ENCODE measurements around the gene SORT1. TPM values are rescaled to one million over a fixed set of nuclear protein-coding genes. Genes with fewer than 3 reads are reported as not detected.
"Not testable (repeated sequence)": the region's sequence is repeated elsewhere in the genome, so short reads cannot be mapped to it uniquely, and the experiment has no call there.

The SORT1 gene
- total RNA-seq, 2 experiments from 2014 or later: 1.5 to 1.9 TPM

DNA sequence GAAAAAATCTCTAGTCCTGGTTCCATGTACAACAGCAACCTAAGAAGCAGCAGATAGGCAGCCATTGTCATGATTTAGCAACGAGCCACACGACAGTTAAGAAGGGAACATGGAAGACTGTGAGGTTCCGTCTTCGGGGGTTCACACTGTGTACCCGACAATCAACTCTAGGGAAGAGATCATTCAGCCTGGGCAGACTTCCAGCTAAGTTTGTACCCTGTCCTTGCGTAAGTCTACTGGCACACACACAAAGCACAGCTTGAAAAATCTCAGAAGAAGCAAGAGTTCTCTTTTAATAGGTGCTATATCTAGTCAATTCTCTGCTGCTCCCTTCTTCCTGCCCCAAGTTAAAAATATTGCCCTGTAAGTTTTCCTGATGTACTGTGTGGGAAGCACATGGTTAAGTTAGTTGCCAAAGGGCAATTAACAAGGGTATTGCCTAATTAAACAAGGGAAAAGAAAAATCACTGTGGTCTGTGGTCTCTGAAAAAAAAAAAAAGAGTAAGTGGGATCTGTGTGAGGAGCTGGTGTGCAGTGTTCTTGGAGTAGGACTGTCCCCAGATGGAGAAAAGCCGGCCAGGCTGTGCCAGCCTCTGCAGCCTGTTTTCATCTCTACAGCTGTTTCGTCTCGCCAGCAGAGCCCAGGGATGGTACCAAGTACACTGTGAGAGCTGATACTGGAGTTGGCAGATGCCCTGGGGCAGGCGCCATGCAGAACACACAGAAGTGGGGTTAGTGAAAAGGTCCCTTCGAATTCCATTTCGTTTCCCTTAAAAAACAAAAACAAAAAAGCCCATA, 84.5 kb downstream of the SORT1 start:
- Mint-ChIP-seq H3K36me3 (ENCODE audit: low read depth) (no peaks in the 10 kb centered on the region), H3K4me1 (no peaks in the 10 kb centered on the region), H3K27me3 (peaks cover 5% of the 10 kb centered on the region), H3K4me3 (no peak overlapping the region), H3K9me3 (no peaks in the 10 kb centered on the region), H3K27ac (no peak overlapping the region)
- ChIA-PET CTCF (no interaction called here), POLR2A (no interaction called here)
- DNase-seq: no peak

DNA sequence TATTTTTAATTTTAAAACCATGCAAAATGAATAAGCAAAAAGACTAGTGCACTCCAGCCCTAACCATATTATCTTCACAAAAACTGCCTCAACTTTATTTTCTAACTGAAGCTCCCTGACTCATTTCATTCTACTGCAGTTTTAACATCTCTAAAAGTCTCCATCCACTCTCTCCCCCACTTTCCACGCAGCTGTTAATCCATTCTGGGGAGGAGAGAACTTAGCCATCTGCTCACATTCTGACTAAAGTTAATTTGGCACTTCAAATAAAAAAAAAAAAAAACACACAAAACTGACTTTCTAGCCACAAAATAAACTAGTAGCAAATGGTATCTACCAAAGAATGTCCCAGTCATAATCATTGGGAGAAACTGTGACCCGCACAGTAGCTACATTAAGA, 85.5 kb downstream of the SORT1 start:
- Mint-ChIP-seq H3K27me3 (peaks cover 5% of the 10 kb centered on the region), H3K27ac (no peak overlapping the region), H3K4me1 (no peaks in the 10 kb centered on the region), H3K36me3 (ENCODE audit: low read depth) (no peaks in the 10 kb centered on the region), H3K4me3 (no peak overlapping the region), H3K9me3 (no peaks in the 10 kb centered on the region)
- CTCF ChIA-PET: interaction anchor here (0.7 kb wide), 1 partner anchor 35 kb away, joined by 3 read pairs; no protein-coding TSS in a partner anchor
- DNase-seq: no peak
- POLR2A ChIA-PET: interaction anchor here (0.7 kb wide), 1 partner anchor 77 kb away, joined by 3 read pairs; no protein-coding TSS in a partner anchor

DNA sequence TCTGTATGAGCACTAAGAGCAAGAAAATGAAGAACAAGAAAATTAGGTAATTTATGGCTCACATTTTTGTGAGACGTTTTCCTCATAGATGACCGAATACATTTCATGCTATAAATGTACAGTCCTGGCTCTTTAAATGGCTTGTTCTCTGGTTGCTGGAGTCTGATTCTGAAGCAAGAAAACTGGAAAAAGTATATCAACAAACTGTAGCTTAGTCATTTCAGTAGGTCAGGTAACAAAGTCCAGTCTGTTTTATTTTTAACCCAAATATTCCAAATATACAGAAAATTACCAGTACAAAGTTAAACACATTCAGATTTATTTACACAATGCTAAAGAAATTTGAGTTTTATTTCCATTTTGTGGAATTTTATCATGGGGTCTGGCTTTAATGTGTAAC, 88.4 kb downstream of the SORT1 start:
- Mint-ChIP-seq H3K27me3 (peaks cover 5% of the 10 kb centered on the region), H3K36me3 (ENCODE audit: low read depth) (no peaks in the 10 kb centered on the region), H3K4me1 (no peaks in the 10 kb centered on the region), H3K4me3 (no peak overlapping the region), H3K9me3 (no peaks in the 10 kb centered on the region), H3K27ac (no peak overlapping the region)
- CTCF ChIA-PET: no interaction called here
- POLR2A ChIA-PET: no interaction called here
- DNase-seq: no peak

DNA sequence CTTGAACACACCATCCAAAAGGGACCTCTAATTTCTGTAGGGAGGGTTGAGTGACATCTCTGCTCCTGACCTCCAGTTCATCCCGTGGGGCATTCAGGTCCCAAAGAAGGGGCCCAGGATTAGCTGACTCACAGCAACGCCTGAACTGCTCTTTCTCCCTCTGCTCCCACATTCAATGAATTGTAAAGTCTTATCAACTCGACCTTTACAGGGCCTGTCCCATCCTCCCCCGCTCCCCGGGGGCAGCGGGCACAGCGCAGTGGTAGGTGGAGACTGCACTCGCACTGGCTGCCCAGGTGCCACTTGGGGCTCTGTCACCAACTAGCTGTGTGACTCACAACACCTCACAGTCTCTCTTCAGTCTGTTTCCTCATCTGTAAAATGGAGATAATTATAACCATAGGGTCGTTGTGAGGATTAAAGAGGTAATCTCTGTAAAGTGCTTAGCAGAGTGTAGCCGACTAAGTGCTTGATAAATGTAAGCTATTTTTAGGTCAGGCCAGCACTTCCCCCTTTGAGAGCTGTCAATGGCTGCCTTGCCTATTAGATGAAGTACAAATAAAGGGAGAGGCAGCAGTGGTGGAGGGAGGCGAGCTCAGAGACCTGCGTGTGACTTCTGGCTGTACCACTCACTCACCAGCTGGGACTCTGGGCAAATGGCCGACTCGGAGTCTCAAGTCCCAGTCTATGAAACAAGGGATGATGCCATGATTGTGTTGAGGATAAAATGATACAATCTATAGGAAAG, 90.3 kb downstream of the SORT1 start:
- no peak for DNase-seq
- POLR2A ChIA-PET: no interaction called here
- Mint-ChIP-seq H3K9me3 (no peaks in the 10 kb centered on the region), H3K36me3 (ENCODE audit: low read depth) (no peaks in the 10 kb centered on the region), H3K27ac (no peak overlapping the region), H3K27me3 (peaks cover 3% of the 10 kb centered on the region), H3K4me3 (no peak overlapping the region), H3K4me1 (no peaks in the 10 kb centered on the region)
- CTCF ChIA-PET: interaction anchor here (0.8 to 2.6 kb wide), 4 partner anchors 8 to 18 kb away, joined by 3 to 10 read pairs (median 3); no protein-coding TSS in a partner anchor

DNA sequence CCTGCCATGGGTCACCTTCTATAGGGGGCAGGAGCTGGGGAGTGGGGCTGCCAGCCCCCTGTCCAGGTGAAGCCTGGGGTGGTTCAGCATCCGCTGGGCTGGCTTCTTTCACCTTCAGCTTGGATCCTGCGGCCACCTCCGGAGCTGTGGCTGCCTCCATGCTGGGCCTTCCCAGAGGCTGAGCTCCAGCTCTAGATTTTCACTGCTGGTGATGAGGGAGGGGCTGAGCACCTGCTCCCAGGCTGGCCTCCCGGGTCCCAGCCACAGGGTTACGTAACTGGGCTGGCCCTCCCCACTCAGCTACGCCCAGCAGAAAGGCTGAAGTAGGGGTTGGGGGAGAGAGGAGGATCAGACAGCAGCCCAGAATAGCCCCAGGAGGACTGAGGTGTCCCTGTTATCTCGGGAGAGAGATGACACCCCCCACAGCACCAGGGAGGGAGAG, 90.9 kb downstream of the SORT1 start, which contains the start of gene MYBPHL:
TSS of gene MYBPHL (minus strand) at position 180 of the 442 bp plus-strand sequence. CDS start at position 160, 20 bp downstream.
- H3K36me3 Mint-ChIP-seq (ENCODE audit: low read depth): no peaks in the 10 kb centered on the region
- H3K9me3 Mint-ChIP-seq: no peaks in the 10 kb centered on the region
- POLR2A ChIA-PET: no interaction called here
- H3K4me1 Mint-ChIP-seq: no peaks in the 10 kb centered on the region
- H3K27me3 Mint-ChIP-seq: peaks cover 3% of the 10 kb centered on the region
- no peak within 1 kb of the TSS for H3K27ac Mint-ChIP-seq
- CTCF ChIA-PET: interaction anchor here (1.4 to 2.6 kb wide), 2 partner anchors 9 to 19 kb away, joined by 3 to 10 read pairs; no protein-coding TSS in a partner anchor
- H3K4me3 Mint-ChIP-seq: no peak within 1 kb of the TSS
- no peak for DNase-seq

DNA sequence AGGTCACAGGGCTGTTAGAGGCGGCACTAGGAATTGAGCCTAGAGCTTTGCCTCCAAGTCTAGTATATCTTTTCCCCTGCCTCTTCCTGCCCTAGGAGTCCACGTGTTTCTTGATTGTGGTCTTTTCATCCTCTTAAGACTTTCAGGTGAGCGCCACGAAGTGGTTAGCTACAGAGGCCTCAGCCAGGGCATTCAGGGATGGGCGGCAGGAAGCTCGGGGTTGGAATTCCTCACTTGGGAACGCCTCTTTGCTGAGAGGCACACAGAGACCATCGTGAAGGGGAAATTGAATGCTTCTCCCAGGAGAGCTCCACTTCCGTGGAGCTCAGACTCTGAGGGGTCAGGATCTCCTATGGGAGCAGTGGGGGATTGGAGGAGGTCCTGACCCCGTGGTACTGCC, 91.7 kb downstream of the SORT1 start:
- H3K4me3 Mint-ChIP-seq; DNase-seq; H3K27ac Mint-ChIP-seq; POLR2A ChIA-PET; H3K36me3 Mint-ChIP-seq (ENCODE audit: low read depth); H3K4me1 Mint-ChIP-seq; H3K9me3 Mint-ChIP-seq; H3K27me3 Mint-ChIP-seq: not testable (repeated sequence)
- CTCF ChIA-PET: interaction anchor here (0.6 to 2.6 kb wide), 4 partner anchors 9 to 275 kb away, joined by 3 to 10 read pairs (median 4); no protein-coding TSS in a partner anchor

DNA sequence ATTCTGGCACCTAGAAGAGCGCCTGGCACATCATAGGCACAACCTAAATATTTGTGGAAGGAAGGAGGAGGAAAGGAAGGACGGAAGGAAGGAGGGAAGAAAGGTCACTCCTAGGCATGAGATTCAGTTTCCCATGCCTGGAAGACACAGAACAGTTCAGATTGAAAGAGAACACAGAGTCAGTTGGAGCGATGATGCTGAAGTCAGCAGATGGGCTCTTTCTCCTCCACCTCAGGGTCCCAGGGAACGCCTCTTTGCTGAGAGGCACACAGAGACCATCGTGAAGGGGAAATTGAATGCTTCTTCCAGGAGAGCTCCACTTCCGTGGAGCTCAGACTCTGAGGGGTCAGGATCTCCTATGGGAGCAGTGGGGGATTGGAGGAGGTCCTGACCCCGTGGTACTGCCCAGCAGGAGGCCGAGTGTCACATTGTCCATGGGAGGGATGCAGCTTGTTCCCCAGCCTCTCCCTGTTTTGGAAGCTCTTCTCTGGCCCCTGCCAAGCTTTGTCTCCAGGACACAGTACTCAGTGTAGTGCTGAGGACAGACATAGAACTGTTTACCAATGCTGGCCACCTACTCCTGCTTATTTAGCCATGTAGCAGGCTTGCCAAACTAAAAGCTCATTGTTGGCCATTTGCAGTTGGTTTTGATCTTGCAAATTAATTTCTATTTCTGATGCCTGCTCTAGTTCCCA, 93.3 kb downstream of the SORT1 start:
- no peak for DNase-seq
- ChIA-PET POLR2A (interaction anchor here (0.6 kb wide), 1 partner anchor 10 kb away, joined by 6 read pairs; no protein-coding TSS in a partner anchor), CTCF (interaction anchor here (0.7 to 1.6 kb wide), 4 partner anchors 14 to 228 kb away, joined by 3 to 5 read pairs (median 4); partner anchors contain the start of gene PSRC1)
- no peaks in the 10 kb centered on the region for H3K4me1 Mint-ChIP-seq
- H3K36me3 Mint-ChIP-seq (ENCODE audit: low read depth): no peaks in the 10 kb centered on the region
- H3K27me3 Mint-ChIP-seq: no peaks in the 10 kb centered on the region
- H3K9me3 Mint-ChIP-seq: no peaks in the 10 kb centered on the region
- no peak overlapping the region for H3K27ac Mint-ChIP-seq
- H3K4me3 Mint-ChIP-seq: no peak overlapping the region

DNA sequence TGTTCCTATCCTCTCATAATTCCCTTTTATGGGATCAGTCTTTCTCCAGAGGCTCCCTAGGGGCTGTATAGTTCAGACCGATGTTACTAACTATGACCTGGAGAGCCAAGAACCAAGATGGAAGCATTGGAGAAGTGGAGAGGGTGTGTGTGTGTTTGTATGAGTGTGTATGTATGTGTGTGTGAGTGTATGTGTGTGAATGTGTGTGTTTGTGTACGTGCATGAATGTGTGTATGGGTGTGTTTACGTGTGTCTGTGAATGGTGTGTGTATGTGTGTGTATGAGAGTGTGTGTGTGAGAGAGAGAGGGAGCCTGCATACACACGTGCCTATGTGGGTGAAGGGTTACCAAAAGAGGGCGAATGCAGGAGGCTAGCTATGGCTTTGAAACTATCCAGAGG, 95.8 kb downstream of the SORT1 start:
- POLR2A ChIA-PET: no interaction called here
- H3K36me3 Mint-ChIP-seq (ENCODE audit: low read depth): no peaks in the 10 kb centered on the region
- no peak overlapping the region for H3K4me3 Mint-ChIP-seq
- no peak for DNase-seq
- H3K4me1 Mint-ChIP-seq: no peaks in the 10 kb centered on the region
- H3K27me3 Mint-ChIP-seq: no peaks in the 10 kb centered on the region
- CTCF ChIA-PET: no interaction called here
- no peaks in the 10 kb centered on the region for H3K9me3 Mint-ChIP-seq
- H3K27ac Mint-ChIP-seq: no peak overlapping the region

DNA sequence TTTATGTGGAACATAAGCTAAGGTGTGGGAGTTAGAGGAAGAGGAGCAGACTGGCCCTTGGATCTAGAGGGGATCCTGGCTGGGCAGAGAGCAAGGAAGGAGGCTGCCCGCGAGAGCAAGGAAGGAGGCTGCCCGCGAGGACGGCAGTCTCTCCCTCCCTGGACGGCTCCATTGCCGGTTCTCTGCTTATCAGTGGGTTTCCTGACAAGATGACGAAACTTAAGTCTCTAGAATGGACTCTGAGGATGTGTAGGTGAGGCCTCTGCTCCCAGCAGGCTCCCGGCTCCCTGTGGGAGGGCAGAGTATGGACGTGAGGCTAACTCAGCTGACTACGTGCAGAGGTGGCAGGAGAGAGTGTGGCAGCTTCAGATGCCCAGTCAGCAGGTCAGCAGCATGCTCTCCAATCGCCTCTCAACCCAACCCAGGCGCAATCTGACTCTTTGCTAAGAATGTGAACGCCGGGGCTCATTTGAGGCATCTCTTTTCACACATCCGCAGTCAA, 97.0 kb downstream of the SORT1 start:
- POLR2A ChIA-PET: no interaction called here
- Mint-ChIP-seq H3K27ac (no peak overlapping the region), H3K9me3 (no peaks in the 10 kb centered on the region), H3K27me3 (peaks cover under 1% of the 10 kb centered on the region), H3K36me3 (ENCODE audit: low read depth) (no peaks in the 10 kb centered on the region), H3K4me1 (no peaks in the 10 kb centered on the region), H3K4me3 (no peak overlapping the region)
- CTCF ChIA-PET: no interaction called here
- DNase-seq: no peak

DNA sequence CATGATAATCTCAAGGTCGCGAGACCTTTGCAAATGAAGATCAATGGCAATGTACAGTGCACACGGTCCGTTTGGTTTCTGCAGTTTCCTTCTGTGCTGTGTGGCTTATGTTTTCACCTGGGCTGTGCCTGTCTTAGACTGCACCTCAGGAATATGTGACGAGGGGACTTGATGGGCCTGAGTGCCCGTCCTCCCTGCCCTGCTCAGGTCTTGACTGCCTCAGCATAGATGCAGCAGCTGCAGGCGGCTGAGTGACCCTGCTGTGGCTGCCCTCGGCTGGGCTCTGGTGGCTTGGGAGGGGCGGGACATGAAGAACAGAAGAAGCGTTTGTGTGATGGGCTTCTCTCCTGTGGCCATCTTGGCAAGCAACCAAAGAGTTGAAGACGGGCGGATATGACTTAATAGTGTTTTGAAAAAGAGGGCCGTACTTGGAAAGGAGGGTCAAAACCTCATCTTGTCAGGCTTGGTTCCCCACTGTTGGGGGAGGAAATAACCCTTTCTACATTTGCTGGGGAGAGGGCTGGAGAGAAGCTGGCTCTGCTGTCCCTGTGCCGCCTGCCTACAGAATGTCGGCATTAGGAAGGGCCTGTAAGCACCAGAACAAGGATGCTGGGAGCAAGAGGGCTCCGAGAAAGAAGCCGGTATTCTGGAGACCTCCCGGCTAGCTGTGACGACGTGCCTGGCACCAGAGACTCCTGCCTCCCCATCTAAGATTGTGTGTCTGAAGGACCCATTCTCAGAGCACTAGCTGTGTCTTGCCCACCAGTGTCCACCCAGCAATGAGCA, 98.0 kb downstream of the SORT1 start:
- Mint-ChIP-seq H3K36me3 (ENCODE audit: low read depth) (no peaks in the 10 kb centered on the region), H3K9me3 (no peaks in the 10 kb centered on the region), H3K4me1 (no peaks in the 10 kb centered on the region), H3K27ac (no peak overlapping the region), H3K4me3 (no peak overlapping the region), H3K27me3 (peaks cover 9% of the 10 kb centered on the region)
- DNase-seq: no peak
- ChIA-PET POLR2A (no interaction called here), CTCF (no interaction called here)

DNA sequence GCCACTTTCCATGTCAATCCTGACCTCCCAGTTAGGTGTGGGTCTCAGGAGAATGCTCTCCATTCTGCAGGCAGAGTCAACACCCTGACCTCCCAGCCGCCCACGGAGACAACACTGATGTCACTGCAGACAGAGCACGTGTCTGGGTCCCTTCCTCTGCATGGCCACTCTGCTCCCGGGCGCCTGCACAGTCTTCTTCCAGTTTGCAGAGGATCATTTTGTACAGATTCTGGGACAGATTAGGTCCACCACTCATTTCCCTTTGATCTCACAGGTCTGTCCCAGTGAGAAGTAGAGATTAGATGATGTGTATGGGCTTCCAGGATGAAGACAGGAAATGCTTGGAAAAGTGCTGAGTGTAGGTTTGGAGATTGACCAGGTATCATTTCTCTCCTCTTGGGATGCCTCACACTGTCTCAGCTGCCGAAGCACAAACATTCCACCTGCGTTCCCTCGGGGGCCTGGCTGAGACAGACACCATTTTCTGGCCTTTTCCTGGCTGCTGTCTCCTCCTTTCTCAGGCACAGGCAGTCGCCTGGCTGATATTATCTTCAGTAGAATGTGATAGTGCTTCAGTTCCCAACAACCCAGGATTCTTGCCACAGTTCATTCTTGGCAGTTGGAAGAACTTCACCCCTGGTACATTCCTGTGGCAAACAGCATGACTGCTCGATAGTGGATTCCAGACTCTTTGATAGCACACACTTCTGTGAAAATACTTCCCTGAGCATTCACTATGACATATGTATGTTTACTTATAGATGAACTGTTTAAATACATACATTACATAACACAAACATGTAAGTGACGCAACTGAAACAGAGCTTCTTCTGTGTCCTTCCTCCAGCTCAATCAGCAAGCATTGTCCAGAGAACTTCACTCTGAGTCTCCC, 98.8 kb downstream of the SORT1 start:
- POLR2A ChIA-PET: no interaction called here
- H3K27ac Mint-ChIP-seq: no peak overlapping the region
- CTCF ChIA-PET: no interaction called here

More for the DNA sequence above, 98.8 kb downstream of the SORT1 start:
- Mint-ChIP-seq H3K9me3 (no peaks in the 10 kb centered on the region), H3K4me3 (no peak overlapping the region), H3K36me3 (ENCODE audit: low read depth) (no peaks in the 10 kb centered on the region), H3K27me3 (peaks cover 12% of the 10 kb centered on the region), H3K4me1 (no peaks in the 10 kb centered on the region)
- no peak for DNase-seq

Data from activated CD4-positive, alpha-beta T cell treated with anti-CD3 and anti-CD28 coated beads, Interleukin-2, amount 10 ng/mL, durations not matched to agents 7 days and 5 days (primary cell).